Bronchus fibroblast of lung (primary cell): ENCODE data around the gene TPM1. TPM values are rescaled to one million over a fixed set of nuclear protein-coding genes. Genes with fewer than 3 reads are reported as not detected.

ENCODE experiments used
- total RNA-seq: library from RNA; depleted of rRNA; stranded (reverse); fragments of >200 nt; gene quantifications from 2 replicates; pipeline ENCODE4 v1.2.3, GENCODE V29; 2015

TPM1 gene
- total RNA-seq: 117 and 137 TPM in 2 replicates

GRCh38 chr15:63041974-63042876 is at the start of gene TPM1:
Gene TPM1, plus strand, starts transcription at chr15:63042747. Its CDS starts 83 bp downstream, at chr15:63042830.

Other genes starting within 250 kb of the TPM1 start
- gene LACTB, start 79.1 kb downstream of the TPM1 start, total RNA-seq: 9.2 and 11.4 TPM in 2 replicates
- 80.4 and 102 TPM in 2 replicates for gene RPS27L, start 114.7 kb downstream of the TPM1 start, total RNA-seq
- gene RAB8B, start 146.9 kb downstream of the TPM1 start, total RNA-seq: 25.0 and 32.1 TPM in 2 replicates
- 9.5 and 10.6 TPM in 2 replicates for gene APH1B, start 234.9 kb downstream of the TPM1 start, total RNA-seq